ENCODE results near the gene MICALL2.

MICALL2 gene

DNA sequence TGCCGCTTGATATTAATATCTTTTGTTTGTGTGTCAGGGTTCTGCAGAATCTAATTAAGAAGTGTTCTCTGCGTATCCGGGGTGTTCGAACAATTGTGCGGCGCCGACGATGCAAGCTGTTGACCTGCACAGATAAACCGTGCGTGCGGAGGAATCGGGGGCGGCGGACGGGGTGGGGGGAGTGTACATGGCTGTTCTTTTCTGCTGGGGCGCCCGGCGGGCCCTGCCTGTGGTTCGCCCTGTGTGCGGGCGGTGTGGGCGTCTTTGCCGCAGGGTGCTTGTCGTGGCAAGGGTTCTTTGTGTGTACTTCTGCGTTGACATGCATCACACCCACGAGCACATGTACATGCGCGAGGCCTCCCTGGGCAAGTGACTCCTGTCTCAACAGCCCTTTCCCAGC, 47.9 kb downstream of the MICALL2 start:
- DNase-seq: no peak

DNA sequence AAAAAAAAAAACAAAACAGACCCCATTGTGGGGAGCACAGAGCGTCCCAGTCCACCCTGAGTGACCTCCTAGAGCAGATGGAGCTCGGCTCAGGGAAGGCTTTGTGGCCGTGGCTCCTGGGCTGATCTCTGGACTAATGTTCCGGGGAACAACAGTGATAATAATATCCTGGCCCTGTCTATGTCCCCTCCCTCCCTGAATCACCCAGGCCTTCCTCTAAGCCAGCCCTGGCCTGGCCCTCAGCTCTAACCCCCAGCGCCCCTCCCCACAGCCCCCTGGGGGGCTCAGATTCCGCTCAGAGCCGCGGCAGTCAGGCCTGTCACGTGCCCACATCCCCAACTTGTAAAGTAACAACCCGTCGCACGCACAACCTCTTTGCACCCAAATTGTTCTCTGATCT, 48.3 kb downstream of the MICALL2 start:
- DNase-seq: no peak

DNA sequence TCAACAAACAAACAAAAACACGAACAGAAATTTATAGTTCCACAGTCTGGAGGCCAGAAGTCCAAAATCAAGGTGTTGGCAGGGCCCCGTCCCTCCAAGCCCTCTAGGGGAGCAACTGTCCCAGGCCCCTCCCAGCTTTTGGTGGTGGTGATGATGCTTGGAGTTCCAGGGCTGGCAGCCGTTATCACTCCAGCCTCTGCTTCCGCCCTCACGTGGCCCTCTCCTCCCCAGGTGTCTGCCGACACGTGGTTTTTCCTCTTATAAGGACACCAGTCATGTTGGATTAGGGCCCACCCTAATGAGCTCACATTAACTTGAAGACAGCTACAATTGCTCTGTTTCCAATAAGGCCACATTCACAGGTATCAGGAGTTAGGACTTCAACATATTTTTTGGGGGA, 49.7 kb downstream of the MICALL2 start:
- no peak for DNase-seq

DNA sequence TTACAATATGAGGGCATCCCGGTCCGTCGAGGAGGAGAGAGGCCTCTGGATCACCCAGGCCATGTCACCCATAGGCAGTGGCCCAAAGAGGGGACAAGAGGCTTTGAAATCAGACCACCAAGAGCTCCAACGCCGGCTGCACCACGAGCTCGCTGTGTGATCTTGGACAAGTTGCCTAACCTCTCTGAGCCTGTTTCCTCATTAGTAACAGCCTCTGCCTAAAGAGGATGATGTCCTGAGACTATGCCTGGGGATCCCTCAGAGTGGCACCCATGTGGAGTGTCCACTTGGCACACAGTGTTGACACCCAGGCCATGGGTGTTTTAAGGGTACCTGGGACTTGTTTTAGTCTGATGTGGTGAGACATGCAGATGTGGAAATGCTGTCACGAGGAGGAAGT, 50.8 kb downstream of the MICALL2 start:
- DNase-seq: no peak

DNA sequence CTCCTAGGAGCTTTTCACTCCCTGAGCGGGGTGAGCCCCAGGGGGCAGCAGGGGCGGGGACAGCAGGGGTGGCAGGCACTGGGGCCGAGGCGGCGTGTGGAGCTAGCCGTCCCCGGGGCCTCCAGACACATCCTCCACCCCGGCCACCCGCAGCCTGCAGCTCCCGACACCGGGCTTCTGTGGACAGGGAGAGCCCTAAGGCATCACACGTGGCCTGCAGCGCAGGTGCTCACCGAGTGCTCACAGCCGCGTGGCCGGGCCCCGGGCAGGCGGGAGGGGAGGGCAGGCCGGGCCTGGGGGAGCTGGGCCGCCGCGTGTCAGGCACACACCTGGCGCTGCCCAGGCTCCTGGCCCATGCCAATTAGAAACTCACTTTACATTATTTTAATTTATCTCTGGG, 51.4 kb downstream of the MICALL2 start:
- no peak for DNase-seq

DNA sequence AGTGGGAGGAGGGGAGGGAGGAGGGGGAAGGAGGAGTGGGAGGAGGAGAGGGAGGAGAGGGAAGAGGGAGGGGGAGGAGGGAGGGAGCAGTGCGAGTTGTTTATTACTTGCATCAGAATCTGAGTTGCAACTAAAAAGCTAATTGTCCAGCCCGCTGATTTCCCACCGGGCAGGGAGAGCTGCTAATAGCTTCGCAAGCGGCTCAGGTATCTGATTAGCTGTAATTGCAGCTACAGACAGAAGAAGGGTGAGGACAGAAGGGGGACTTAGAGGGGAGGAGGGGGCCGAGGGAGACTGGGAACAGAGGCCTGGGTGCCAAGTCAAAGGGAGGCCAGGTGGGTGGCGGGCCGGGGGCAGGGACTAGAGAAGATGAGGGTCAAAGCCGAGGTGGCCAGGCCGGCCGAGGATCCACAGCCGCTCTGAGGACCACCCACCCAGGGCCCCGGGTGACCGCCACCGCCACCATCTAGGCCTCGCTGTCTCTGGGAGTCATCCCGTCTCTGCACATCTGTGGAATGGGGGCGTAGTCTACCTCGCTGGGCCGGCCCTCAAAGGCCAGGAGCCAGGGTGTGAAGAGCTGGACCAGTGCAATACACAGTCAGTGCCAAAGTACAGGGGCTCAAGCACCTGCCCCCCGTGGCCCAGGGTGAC, 54.2 kb downstream of the MICALL2 start:
- no peak for DNase-seq

DNA sequence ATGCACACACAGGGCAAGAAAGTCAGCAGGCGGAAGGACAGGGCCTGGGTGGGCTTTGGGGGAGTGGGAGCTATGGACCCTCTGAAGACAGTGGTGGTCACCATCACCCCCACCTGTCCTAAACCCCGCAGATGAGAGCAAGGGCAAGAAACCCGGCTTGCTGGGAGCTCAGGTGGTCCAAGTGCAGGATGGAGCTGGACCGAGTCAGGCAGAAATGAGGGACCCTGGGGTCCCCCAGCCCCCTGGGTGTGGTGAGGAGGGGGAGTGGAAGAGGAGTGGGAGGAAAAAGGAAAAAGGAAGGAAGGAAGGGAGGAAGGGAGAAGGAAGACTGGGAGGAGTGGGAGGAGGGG, 54.8 kb downstream of the MICALL2 start:
- DNase-seq: no peak

DNA sequence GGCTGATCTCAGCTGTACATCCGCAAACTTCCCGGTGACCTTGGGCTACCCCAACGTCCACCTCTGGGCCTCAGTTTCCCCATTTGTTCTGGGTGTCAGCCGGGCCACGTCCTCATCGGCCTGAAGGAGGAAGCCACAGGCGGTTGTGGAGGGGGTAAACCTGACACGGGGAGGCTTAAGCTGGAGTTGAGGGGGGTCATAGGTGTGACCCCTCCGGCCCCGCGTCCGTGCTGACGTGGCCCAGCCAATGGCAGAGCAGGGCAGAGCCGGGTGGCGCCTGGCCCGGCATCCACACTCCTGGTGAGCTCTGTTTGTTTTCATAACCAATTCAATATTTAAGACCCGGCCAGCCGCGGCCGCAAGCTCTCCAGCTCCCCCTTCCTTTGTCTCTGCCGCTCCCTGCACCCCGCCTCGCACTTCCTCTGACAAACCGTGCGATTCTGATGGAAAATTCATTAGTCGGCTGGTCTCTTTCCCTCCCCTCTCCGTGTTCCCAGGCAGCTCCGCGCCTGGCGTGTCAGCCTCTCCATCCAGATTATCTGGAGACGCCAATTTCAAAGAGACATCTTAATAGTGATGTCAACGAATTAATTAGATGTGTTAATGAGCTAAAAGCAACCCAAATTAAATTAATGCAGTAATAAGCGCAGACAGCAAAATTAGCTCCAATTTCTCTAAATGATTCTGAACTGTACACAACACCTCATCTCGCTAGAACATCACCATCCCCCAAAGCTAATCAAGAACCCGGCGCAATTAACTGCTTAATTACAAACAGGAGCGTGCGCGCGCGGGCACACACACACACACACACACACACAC, 55.4 kb downstream of the MICALL2 start:
- DNase-seq: no peak

DNA sequence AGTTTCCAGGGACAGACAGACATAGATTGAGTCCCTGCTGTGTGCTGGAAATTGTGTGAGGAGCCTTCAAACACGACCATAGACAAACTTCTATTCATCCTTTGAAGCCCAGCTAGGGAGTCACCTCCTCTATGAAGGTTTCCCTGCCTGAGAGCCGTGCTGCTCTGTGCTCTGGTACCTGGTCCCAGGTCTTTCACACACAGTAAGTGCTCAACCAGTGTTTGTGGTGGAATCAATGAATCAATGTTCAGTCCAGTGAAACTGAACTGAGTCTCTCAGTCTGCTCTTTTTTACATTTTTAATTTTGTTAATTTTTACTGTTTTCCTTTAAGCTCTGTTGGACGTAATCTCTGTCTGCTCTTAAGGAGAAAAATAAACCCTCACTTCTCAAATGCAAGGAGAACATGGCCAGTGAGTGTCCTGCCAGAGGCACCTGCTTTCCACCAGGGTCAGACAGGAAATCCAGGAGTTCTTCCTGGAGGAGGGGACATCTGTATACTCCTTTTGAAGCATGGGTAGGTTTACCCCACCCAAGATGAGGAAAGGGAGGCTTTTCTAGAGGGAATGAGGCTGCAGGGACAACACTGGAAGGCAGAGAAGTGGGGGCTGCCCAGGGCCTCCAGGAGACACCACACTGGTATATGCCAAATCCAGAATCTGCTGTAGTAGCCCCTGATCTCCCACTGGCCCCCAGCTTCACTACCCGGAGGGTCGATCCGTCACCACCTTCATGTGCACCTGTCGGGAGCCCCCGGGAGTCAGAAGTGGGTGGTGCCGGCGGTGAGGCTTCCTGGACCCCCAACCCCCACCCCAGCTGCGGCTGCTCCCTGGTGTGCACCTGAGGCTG, 56.3 kb downstream of the MICALL2 start:
- DNase-seq: no peak

DNA sequence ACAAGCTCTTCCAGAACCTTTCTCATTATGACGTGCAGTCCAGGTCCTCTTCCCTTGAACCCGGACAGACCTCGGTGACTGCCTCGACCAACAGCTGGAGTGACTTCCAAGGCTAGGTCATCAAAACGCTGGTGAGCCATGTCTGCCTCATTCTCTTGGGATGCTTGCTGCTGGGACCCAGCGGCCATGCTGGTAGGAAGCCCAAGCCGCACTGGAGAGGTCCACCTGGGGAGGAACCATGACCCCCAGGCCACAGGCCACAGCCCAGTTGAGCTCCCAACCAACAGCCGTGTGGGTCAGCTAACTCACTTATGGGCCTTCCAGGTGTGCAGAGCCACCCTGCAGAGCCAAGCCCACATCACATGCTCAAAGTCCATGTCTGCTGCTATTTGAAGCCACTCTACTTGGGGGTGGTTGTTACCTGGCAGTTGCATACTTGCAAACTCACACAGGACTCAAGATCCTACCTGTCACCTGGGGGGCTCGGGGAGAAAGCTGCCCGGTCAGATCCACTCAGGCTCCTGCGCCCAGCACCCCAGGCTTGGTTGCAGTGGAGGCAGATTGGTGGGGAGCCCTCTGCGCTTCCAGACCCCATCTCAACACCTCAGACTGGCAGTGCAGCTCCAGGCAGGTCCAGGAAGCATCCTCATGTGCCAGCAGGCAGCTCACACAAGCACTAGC, 57.0 kb downstream of the MICALL2 start:
- no peak for DNase-seq

DNA sequence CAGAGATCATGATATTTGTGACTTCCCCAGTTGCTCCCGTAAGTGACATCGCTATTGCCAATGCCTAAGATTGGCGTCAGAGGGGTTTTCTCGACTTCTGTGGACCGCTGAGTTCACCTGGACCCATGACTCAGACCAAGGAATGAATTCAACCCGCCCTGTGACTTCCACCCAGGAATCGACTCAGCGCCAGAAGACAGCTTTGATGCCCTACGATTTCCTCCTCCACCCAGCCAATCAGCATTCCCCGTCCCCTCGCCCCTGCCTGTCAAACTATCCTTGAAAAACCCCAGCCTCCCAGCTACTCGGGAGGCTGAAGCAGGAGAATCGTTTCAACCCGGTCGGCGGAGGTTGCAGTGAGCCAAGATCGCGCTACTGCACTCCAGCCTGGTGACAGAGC, 58.3 kb downstream of the MICALL2 start:
- no peak for DNase-seq

DNA sequence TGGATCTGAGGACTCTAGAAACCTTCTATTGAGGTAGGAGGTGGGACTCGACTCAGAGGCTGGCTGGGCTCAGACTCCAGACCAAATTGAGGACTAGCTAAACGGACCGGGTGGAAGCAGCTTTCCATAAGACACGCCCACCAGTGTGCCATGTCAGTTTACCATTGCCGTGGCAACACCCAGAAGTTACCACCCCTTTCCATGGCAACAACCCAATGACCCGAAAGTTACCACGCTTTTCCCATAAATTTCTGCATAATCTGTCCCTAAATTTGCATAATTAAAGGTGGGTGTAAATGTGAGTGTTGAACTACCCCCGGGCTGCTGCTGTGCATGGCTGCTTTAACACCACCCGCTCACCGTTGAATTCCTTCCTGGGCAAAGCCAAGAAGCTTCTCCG, 58.9 kb downstream of the MICALL2 start:
- DNase-seq: no peak

DNA sequence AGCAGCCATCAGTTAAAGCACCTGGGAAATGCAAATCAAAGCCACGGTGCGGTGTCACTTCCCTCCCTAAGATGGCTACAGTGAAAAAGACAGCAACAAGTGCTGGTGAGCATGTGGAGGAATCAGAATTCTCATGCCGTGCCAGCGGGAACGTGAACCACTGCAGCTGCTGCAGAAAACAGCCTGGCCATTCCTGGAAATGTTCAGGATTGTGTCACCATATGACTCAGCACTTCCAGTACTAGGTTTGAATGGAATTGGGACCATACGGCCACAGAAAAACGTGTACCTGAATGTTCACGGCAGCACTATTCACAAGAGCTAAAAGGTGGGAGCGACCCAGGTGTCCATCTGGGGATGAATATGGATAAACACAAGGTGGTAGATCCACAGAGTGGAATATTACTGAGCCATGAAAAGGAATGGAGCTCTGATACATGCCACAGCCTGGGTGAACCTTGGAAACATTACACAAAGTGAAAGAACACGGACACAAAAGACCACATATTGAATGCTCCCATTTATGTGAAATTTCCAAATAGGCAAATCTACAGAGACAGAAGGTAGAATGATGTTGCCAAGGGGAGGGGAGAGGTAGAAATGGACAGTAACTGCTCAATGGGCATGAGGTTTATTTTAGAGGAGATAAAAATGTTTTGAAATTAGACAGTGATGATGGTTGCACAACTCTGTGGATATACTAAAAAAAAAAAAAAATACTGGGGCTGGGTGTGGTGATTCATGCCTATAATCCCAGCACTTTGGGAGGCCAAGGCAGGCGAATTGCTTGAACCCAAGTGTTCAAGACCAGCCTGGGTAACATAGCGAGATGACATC, 61.6 kb downstream of the MICALL2 start:
- DNase-seq: no peak

DNA sequence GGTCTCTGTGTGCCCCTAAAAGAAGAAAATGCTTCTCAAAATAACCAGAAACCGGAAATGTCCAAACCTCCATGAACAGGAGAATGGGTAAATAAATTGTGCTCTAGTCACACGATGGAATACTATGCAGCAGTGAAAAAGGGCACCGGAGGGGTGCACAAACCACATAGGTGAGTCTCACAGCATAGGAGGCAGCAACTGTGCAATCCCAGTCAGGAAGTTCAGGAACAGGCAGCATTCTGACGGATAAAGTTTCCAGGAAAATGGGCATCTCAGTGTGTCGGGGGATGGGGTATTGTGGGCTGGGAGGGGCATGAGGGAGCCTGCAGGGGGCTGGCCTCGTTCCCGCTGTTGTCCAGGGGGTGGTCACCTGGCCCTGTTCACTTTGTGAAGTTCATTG, 63.1 kb downstream of the MICALL2 start:
- DNase-seq: no peak

DNA sequence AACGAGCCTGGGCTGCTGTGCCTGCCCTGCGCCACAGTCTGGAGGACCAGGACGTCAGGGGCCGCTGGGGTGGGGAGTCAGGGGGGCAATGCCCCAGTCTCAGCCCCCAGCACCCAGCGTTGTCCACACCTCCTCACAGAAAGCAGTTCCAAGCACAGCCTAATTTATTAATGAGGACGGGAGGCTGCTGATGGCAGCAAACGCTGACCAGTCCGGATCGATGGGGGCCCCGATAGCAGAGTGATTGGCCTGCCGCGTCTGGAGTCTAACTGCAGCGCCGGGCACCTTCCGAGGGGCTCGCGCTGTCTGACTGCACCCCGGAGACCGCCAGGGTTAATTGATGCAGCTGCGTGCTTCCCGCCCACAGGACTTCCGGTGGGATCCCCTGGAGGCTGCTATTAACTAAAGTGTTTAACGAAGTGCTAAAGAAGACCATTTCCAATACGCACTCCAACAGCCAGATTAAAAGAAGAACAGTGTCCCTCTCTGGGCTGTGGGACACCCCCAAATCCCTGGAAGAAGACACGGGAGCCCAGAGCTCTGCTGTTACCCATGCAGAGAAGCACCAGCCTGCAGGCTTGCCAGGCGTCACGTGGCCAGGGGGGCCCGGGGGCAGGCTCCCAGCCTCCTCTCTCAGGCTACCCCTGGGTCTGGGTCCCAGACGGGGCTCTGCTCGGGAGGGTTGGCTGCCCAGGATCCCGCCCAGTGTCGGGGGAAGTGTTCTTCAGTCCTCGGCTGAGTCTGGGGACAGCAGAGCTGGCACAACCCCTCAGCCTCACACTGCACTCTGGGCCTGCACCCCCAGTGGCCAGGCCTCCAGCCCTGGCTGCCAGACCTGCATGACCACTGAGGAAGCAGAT, 63.8 kb downstream of the MICALL2 start:
- no peak for DNase-seq

DNA sequence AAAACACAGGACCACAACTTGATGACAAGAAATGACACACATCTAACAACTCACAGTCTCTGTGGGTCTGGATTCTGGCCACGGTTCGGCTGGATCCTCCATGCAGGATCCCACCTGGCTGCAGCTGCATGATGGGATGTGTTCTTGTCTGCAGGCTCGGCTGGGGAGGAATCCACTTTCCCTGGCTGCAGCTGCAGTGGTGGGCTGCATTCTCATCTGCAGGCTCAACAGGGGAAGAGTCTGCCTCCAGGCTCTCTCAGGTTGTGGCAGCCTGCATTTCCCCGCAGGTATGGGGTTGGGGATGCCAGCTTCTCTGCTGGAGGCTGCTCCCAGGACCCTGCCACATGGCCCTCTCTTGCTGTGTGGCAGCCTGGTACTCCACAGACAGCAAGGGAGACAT, 64.9 kb downstream of the MICALL2 start:
- DNase-seq: no peak

DNA sequence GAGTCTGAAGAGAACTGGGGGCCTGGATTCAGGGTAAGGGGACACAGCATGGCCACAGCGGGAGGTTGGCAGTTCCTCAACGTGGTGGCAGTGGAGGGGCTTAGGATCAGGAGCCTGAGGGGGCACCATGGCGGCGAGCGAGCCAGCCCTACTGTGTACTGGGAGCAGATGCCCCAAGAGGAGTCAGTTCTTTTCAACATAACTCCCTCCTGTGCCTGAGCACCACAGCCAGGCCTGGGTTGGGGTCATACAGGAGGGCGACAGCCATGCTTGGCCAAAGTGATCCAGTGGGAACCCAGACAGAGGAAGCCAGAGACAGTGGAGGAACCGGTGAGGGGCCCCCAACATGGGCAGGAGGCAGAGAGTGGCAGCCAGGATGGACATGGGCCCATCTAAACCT, 65.8 kb downstream of the MICALL2 start:
- no peak for DNase-seq

DNA sequence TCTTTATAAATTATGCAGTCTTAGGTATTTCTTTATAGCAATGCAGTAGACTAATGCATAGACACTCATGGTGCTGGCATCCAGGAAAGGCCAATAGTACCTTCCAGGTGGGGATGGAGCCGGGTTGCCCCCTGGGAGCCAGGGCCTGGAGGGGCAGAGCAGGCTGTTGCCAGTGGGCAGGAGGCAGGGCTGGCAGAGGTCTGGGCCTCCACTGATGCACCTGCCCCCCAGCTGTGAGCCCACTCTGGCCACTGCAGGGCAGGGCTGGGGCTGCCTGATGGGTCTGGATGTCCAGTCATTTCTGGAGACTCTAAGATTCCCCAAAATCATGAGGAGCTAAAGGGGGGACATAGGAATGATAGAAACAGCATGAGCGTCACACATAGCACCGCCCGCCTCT, 66.7 kb downstream of the MICALL2 start:
- DNase-seq: no peak

DNA sequence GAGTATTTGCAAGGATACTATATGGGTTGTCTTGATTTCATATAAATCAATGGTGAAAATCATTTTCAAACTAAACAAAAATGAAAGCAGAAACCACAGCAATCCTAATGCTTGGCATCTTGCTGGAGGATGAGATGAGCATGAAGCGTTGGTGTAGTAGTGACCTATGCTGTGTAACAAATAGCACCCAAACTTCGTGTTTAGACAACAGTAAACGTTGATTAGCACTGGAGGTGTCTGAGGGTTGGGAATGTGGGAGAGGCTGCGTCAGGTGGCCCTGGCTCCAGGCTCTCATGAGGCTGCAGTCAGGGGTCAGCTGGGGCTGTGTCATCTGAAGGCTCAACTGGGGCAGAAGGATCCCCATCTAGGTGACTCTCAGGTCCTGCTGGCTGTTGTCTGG, 67.8 kb downstream of the MICALL2 start:
- no peak for DNase-seq

DNA sequence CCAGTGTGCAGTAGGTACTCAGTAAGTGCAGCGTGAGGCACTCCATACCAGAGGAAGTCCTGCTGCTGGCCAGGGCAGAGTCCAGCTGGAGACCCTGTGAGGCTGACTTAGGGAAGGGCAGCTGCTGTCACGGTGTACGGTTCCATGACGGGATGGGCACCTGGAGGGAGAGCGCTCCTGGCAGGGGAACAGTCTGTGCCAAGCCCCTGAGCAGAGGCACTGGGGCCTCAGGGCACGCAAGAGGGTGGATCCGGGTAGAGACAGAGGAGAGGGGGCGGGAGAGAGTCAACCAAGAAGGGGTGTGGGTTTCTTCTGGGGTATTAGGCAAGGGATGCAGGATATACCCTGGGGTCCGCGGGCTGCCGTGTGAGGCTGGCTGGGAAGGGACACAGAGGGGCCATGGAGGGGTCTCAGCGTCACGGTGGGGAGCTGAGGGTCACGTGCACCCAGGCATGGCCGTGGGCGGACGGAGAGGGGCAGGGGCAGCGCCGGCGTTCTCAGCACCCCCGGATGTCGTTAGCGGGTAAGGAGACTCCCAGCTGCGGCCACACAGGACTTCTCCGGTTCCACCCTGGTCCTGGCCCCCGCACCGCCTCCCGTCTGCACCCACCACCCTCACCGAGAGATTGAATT, 70.5 kb downstream of the MICALL2 start:
- DNase-seq: no peak

Data from effector CD4-positive, alpha-beta T cell (primary cell).